K562 (cell line): ENCODE results near the gene PLCD1. TPM values are rescaled to one million over a fixed set of nuclear protein-coding genes. Genes with fewer than 3 reads are reported as not detected.

ENCODE experiments used
- ATAC-seq: fragments of 200-7000 bp; cut with Tn5 transposase; 3 replicates; pipeline ENCODE4 v1.9.1; 2020; ENCODE audit warnings: moderate library complexity
- BruUV-seq: library from RNA; stranded (reverse); fragments of 400-500 nt; replicated peaks from 2 replicates; lab custom pipeline; 2021; lab: Mats Ljungman, UMichigan
- CTCF ChIA-PET: fragments of 300-600 bp; formaldehyde crosslinking; extraction: SDS; loops from one replicate; lab custom pipeline; 2021; ENCODE audit warnings: low intra/inter-chr PET ratio; lab: Yijun Ruan, JAX
- POLR2A ChIA-PET: fragments of 300-600, 350-650 bp; sonication (Branson Sonifier 250); formaldehyde crosslinking; extraction: SDS; loops from one replicate; lab custom pipeline; 2021; ENCODE audit warnings: antibody characterized with exemption, inconsistent platforms; lab: Yijun Ruan, JAX
- DNase-seq, 4 experiments: peaks; one replicate each; pipeline versions ENCODE4 v3.0.0 to v3.0.0-alpha.2; 2011 to 2018; ENCODE audit warnings: low spot score in 3 of 4, mixed read lengths in 3 of 4; ENCODE audit errors: extremely low read depth in 1 of 4
- FAIRE-seq: peaks from 2 replicates; lab custom pipeline; 2011; peaks lifted over from hg19 to GRCh38; lab: Jason Lieb, UNC
- H2AFZ ChIP-seq: 2 replicates; pipeline ENCODE4 v1.6.0; 2011; ENCODE audit warnings: low read depth, low read length, control low read depth, inconsistent platforms
- H3K27ac ChIP-seq: fragments of 200-600 bp; 3 replicates; pipeline ENCODE4 v1.8.0; 2011; ENCODE audit warnings: low read depth, mild to moderate bottlenecking, control low read depth, inconsistent platforms, low read length, moderate library complexity, mixed read lengths; ENCODE audit errors: extremely low read depth
- H3K27me3 ChIP-seq, 2 experiments: fragments of 300-600 bp in 1 of 2; 2 replicates in 1 of 2; 3 replicates in 1 of 2; pipeline versions ENCODE4 v1.6.0 to v1.8.0; 2011; ENCODE audit warnings: inconsistent platforms in 2 of 2, low read length in 2 of 2, mild to moderate bottlenecking in 1 of 2, mixed read lengths in 1 of 2, moderate library complexity in 1 of 2; ENCODE audit not compliant: control insufficient read depth in 2 of 2, insufficient read depth in 2 of 2
- H3K36me3 ChIP-seq: fragments of 300-600 bp; 3 replicates; pipeline ENCODE4 v1.8.0; 2011; ENCODE audit warnings: mild to moderate bottlenecking, low read length, inconsistent platforms; ENCODE audit not compliant: control insufficient read depth, insufficient read depth
- H3K4me1 ChIP-seq, 2 experiments: fragments of 200-600 bp in 1 of 2; replicated peaks in 1 of 2; 2 replicates in 1 of 2; 3 replicates in 1 of 2; pipeline versions ENCODE4 v1.5.1 to v1.8.0; 2011; ENCODE audit warnings: inconsistent platforms in 2 of 2, low read length in 2 of 2, mild to moderate bottlenecking in 1 of 2, mixed read lengths in 1 of 2, moderate library complexity in 1 of 2; ENCODE audit not compliant: control insufficient read depth in 2 of 2, insufficient read depth in 2 of 2
- H3K4me2 ChIP-seq: 2 replicates; pipeline ENCODE4 v1.6.1; 2011; ENCODE audit warnings: low read length, control low read depth, inconsistent platforms, mixed read lengths; ENCODE audit not compliant: insufficient read depth
- H3K4me3 ChIP-seq: fragments of 200-600 bp; sonication (generic), shearing (Covaris generic); 2 replicates; pipeline ENCODE4 v1.5.1; 2016; ENCODE audit warnings: control low read depth, inconsistent platforms
- H3K79me2 ChIP-seq: fragments of 200-600 bp; 3 replicates; pipeline ENCODE4 v1.8.0; 2011; ENCODE audit warnings: low read length, inconsistent platforms; ENCODE audit not compliant: control insufficient read depth, insufficient read depth
- H3K9ac ChIP-seq, 2 experiments: 2 replicates each; pipeline versions ENCODE4 v1.6.0 to v1.6.1; 2011; ENCODE audit warnings: low read depth in 2 of 2, low read length in 2 of 2, control low read depth in 1 of 2, inconsistent platforms in 1 of 2, mild to moderate bottlenecking in 1 of 2, mixed read lengths in 1 of 2; ENCODE audit not compliant: insufficient read depth in 1 of 2
- H3K9me1 ChIP-seq: one replicate; pipeline ENCODE4 v1.6.0; 2011; ENCODE audit warnings: inconsistent platforms, mild to moderate bottlenecking, low read length, moderate library complexity; ENCODE audit not compliant: control insufficient read depth, insufficient read depth
- H3K9me3 ChIP-seq: replicated peaks from 2 replicates; pipeline ENCODE4 v1.5.1; 2011; ENCODE audit warnings: low read depth, low read length, inconsistent platforms; ENCODE audit not compliant: control insufficient read depth, insufficient read depth
- H4K20me1 ChIP-seq: replicated peaks from 2 replicates; pipeline ENCODE4 v1.6.1; 2011; ENCODE audit warnings: low read length, inconsistent platforms, mixed read lengths; ENCODE audit not compliant: control insufficient read depth, insufficient read depth
- E2F1 ChIP-seq: sonication (generic); formaldehyde crosslinking; IDR thresholded peaks from 2 replicates; pipeline ENCODE4 v1.8.1; 2023; ENCODE audit warnings: mild to moderate bottlenecking, missing genetic modification reagents, moderate library complexity
- LCOR ChIP-seq: sonication (generic); formaldehyde crosslinking; IDR thresholded peaks from 2 replicates; pipeline ENCODE4 v1.8.0; 2022; ENCODE audit warnings: mild to moderate bottlenecking, missing genetic modification reagents
- NFATC3 ChIP-seq: fragments of 450-650 bp; IDR thresholded peaks from 2 replicates; pipeline ENCODE4 v1.6.1; 2017; ENCODE audit warnings: mild to moderate bottlenecking
- TBL1XR1 ChIP-seq, 2 experiments: IDR thresholded peaks; 2 replicates each; pipeline ENCODE4 v1.6.1; 2012; ENCODE audit warnings: improper control_type of control experiment in 2 of 2, low read length in 2 of 2, mild to moderate bottlenecking in 1 of 2
- ZNF197 ChIP-seq: fragments of 200-800 bp; sonication (Bioruptor generic); IDR thresholded peaks from 2 replicates; pipeline ENCODE4 v1.6.1; 2016; ENCODE audit warnings: low read depth, missing genetic modification characterization, missing compliant biosample characterization
- ZNF740 ChIP-seq, 3 experiments: fragments of 200-800 bp in 1 of 3; sonication (Bioruptor generic) in 1 of 3; sonication (generic) in 1 of 3; formaldehyde crosslinking in 1 of 3; IDR thresholded peaks; 2 replicates each; pipeline versions ENCODE4 v1.6.1 to v1.8.0; 2016 to 2022; ENCODE audit warnings: mild to moderate bottlenecking in 2 of 3, missing compliant biosample characterization in 2 of 3, missing genetic modification characterization in 2 of 3, missing genetic modification reagents in 1 of 3
- WGBS: fragments of 100-300 bp; shearing (Covaris generic); methylation state at CpG from one replicate; pipeline ENCODE4 v1.1.6; 2016; ENCODE audit warnings: low coverage, mixed read lengths; ENCODE audit not compliant: insufficient coverage; ENCODE audit errors: missing lambda C conversion rate; 5-methylcytosine and 5-hydroxymethylcytosine counted together
- in situ Hi-C: fragments of 300-500 bp; cut with MboI; formaldehyde crosslinking; loops from 4 replicates; pipeline ENCODE4 v1.15.0; 2018; ENCODE audit warnings: inconsistent platforms, mixed read lengths
- intact Hi-C: fragments of 100-400 bp; cut with micrococcal nuclease; formaldehyde crosslinking; loops from 2 replicates; pipeline ENCODE4 v1.14.2; 2022
- polyA plus RNA-seq, 8 experiments: library from polyadenylated mRNA; depleted of rRNA in 4 of 8; stranded (reverse) in 5 of 8; unstranded in 3 of 8; fragments of >200 nt; fragmentation: Nextera tagmentation in 2 of 8; fragmentation: Illumina TruSeq in 1 of 8; extraction: Ambion mirVana in 2 of 8; extraction: Trizol in 1 of 8; gene quantifications; 2 replicates each; pipeline versions ENCODE4 v1.2.1 to v1.2.3, GENCODE V29; 2011 to 2014; ENCODE audit warnings: inconsistent platforms in 1 of 8, missing spikeins in 1 of 8
- total RNA-seq, 7 experiments: library from RNA; depleted of rRNA in 6 of 7; stranded (reverse); fragments of >200 nt in 6 of 7; fragmentation: Illumina TruSeq in 2 of 7; extraction: Trizol in 2 of 7; gene quantifications; 2 replicates each; pipeline versions ENCODE4 v1.2.1 to v1.2.3, GENCODE V29; 2011 to 2021; ENCODE audit warnings: low replicate concordance in 1 of 7

The PLCD1 gene
- total and polyA plus RNA-seq, 9 of the 15 experiments (the other 6 are each of a cell fraction or from before 2014, with no cell fraction given): 5.4 to 209 (median 116) TPM

- Histone ChIP-seq H3K9me1 (peaks cover 5% of the 10 kb centered on the region), H3K9ac (peak overlapping the region; percentile 91 to 95), H3K79me2 (peaks cover 22% of the 10 kb centered on the region), H3K27ac (peak overlapping the region; percentile 93), H3K27me3 (no peaks in the 10 kb centered on the region), H3K4me1 (peaks cover 65 to 71% of the 10 kb centered on the region in 2 experiments), H4K20me1 (no peaks in the 10 kb centered on the region), H3K4me3 (peak overlapping the region; percentile 56), H2AFZ (peak overlapping the region; percentile 97), H3K4me2 (peak overlapping the region; percentile 86)
- ChIA-PET CTCF (no interaction called here), POLR2A (interaction anchor here (0.6 to 2.2 kb wide), 8 partner anchors 9 to 133 kb away, joined by 3 to 8 read pairs (median 4); no protein-coding TSS in a partner anchor)
- in situ Hi-C loops (no loop called here), intact Hi-C loops (no loop called here)
- no peak for FAIRE-seq
- no TSS peak for BruUV-seq
- no peak for ATAC-seq
- WGBS: 14% methylated on average over 2 of the region's 2 CpGs
- DNase-seq: no peak
- no peak for TF ChIP-seq LCOR (CRISPR knock-in tag)
- TF ChIP-seq TBL1XR1 (IDR thresholded peaks at IDR 0.05; ENCODE audit: low read length in 2 of 2): 0 out of 4 replicates have a peak, but pooled peaks of 1 of the 2 experiments have one; percentile 6
- TF ChIP-seq ZNF740 (CRISPR knock-in tag; IDR thresholded peaks at IDR 0.05): peak; percentile 78
- TF ChIP-seq ZNF740 (tag; IDR thresholded peaks at IDR 0.05): no peak
- TF ChIP-seq NFATC3: 0 out of 2 replicates have a peak, but pooled peaks have one; percentile 6
- 0 out of 2 replicates have a peak, but pooled peaks have one; percentile 29 for TF ChIP-seq E2F1 (CRISPR knock-in tag)
- no peak for TF ChIP-seq ZNF197 (CRISPR knock-in tag)
- TF ChIP-seq, all 486 proteins: peak for 4
- Histone ChIP-seq H3K36me3 (peaks cover 33% of the 10 kb centered on the region), H3K9me3 (no peaks in the 10 kb centered on the region)
Measured at GRCh38 chr3:37994639-37994972, 34.8 kb downstream of the PLCD1 start.
